Measurements from ENCODE around the gene SIX6. TPM values are rescaled to one million over a fixed set of nuclear protein-coding genes. Genes with fewer than 3 reads are reported as not detected.

The SIX6 gene
- not detected in 2 replicates for total RNA-seq

DNA sequence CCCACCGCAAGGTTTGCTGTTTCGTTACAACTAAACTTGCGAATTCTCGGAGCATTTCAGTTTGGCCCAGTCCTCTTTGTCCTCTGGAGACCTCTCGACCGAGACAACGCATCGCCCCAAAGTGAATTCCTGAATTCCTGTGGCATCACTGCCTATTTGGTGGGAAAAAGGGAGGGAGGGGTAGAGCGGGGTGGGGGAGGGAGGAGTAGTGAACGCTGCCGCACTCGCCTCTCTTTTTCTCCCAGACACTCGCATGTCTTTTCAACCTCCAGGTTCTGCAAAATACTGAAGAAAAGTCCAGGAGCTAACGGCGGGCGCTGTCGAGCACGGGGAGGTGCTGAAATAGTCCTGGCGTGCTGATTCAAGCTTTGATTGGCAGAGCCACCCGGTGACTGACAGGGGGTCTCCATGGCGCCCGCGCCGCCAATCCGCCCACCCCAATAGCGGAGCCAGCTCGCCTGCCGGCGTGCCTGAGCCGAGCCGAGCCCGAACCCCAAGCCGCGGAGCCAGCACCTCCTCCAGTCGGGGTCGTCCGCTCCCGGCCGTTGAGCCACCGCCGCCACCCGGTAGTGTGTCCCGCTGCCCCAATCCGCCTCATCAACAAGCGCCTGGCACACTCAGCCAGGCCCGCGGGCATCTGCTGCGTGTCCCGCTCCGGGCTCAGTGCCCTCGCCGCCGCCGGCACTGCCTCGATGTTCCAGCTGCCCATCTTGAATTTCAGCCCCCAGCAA is at the start of gene SIX6:
Gene SIX6 (plus strand): TSS at position 440 of the 731 bp plus-strand sequence. CDS start 253 bp downstream, at position 693.

GRCh38 chr14:60485598-60486251 is 23.2 kb upstream of the SIX6 start, which contains the start of gene C14orf39:
Gene C14orf39, minus strand, starts transcription at chr14:60486063. Its CDS starts 985 bp downstream, at chr14:60485078.

Other genes with a start within 250 kb of the SIX6 start
- gene C14orf39, start 23.1 kb upstream of the SIX6 start, total RNA-seq, result not detected in 2 replicates
- 1.1 and 8.2 TPM in 2 replicates for gene SIX1, start 140.3 kb downstream of the SIX6 start, total RNA-seq
- 2.1 and 9.1 TPM in 2 replicates for gene SIX4, start 215.2 kb downstream of the SIX6 start, total RNA-seq
- gene MNAT1, start 225.6 kb downstream of the SIX6 start, total RNA-seq, result 23.5 and 24.6 TPM in 2 replicates